Measurements from ENCODE around the gene DDB1.
"Not testable (repeated sequence)": the region's sequence is repeated elsewhere in the genome, so short reads cannot be mapped to it uniquely, and the experiment has no call there.

DDB1 gene

GRCh38 chr11:61265357-61265756, 67.5 kb downstream of the DDB1 start:
- no peak for DNase-seq

- no peak for DNase-seq
Measured at GRCh38 chr11:61264795-61265194, 68.1 kb downstream of the DDB1 start.

- DNase-seq: no peak
Measured at GRCh38 chr11:61264371-61264770, 68.5 kb downstream of the DDB1 start.

- no peak for DNase-seq
Measured at GRCh38 chr11:61259363-61259762, 73.5 kb downstream of the DDB1 start.

- no peak for DNase-seq
Measured at GRCh38 chr11:61258546-61258945, 74.4 kb downstream of the DDB1 start.

GRCh38 chr11:61256710-61257482, 76.0 kb downstream of the DDB1 start:
- no peak for DNase-seq

- peak; percentile 66 for DNase-seq
Measured at GRCh38 chr11:61254403-61255025, 78.4 kb downstream of the DDB1 start.

GRCh38 chr11:61252332-61252731, 80.6 kb downstream of the DDB1 start:
- not testable (repeated sequence) for DNase-seq

- not testable (repeated sequence) for DNase-seq
Measured at GRCh38 chr11:61250796-61251765, 81.8 kb downstream of the DDB1 start.
